Placental pericyte (primary cell): ENCODE data around the gene TBR1. TPM values are rescaled to one million over a fixed set of nuclear protein-coding genes. Genes with fewer than 3 reads are reported as not detected.

Source experiments
- small RNA-seq: library from RNA; depleted of rRNA; stranded (forward); fragments of <200 nt; gene quantifications from one replicate; pipeline ENCODE3, GENCODE V24; 2012; ENCODE audit warnings: low replicate concordance
- total RNA-seq: library from RNA; depleted of rRNA; stranded (reverse); fragments of >200 nt; gene quantifications from 2 replicates; pipeline ENCODE4 v1.2.3, GENCODE V29; 2012

Gene TBR1
- under 0.01 TPM in 1 of 2 replicates, not detected in the other for total RNA-seq

GRCh38 chr2:161415987-161416707, at the start of gene TBR1:
Gene TBR1 (plus strand): TSS chr2:161416297. CDS start chr2:161416411, 114 bp downstream.

Small RNAs within 50 kb of the gene (small RNA-seq; reads per million reads assigned to genes)
- gene RNA5SP108 = not detected

Other genes starting within 250 kb of the TBR1 start
- 77.3 and 156 TPM in 2 replicates for gene PSMD14, start 107.9 kb upstream of the TBR1 start, total RNA-seq
- gene SLC4A10, start 208.1 kb downstream of the TBR1 start, total RNA-seq = not detected in 2 replicates